Measurements from ENCODE around the gene ASB16.

The ASB16 gene

DNA sequence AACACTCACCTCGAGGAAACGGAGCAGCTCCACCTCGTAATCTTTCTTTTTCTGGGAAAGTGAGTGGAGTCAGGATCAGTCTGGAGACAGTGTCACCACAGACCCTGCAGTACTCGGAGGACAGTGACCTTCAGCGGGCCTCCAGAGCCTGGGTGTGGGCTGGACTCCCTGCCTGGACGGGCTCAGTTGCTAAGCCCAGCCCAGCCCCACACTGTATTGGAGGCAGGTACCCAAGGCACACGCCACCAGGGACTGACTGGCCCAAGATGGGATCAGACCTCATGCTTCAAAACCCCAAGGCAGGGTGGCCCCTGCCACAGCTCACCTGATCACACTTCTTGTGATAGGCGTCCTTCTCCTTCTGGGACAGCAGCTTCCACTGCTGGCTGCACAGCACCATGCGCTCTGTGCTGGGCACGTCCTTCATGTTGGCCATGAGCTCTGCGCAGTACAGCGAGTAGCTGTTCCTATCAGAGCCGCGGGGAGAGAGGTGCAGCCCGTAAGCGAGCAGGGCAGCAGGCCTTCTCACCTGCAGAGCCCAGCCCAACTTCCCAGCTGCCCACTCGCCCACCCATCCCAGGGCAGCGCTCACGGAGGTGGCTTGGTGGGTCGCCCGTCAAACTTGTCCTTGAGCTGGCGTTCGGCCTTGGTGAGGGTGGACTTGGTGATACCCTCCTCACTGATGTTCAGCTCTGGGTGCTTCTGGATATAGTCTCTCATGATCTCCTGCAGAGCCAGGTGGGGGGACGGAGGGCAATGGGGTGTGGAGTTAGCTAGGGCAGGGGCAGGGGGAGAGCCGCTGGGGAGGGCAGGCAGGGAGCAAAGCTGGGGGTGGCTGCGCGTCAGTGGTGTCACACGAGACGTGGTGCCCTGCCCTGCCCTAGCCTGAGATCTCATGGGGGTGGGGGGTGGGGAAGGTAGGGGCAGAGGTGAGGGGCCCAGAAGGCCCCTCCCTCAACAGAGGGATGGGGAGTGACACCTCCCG lies 41.1 kb downstream of the ASB16 start:
- no peak for DNase-seq

DNA sequence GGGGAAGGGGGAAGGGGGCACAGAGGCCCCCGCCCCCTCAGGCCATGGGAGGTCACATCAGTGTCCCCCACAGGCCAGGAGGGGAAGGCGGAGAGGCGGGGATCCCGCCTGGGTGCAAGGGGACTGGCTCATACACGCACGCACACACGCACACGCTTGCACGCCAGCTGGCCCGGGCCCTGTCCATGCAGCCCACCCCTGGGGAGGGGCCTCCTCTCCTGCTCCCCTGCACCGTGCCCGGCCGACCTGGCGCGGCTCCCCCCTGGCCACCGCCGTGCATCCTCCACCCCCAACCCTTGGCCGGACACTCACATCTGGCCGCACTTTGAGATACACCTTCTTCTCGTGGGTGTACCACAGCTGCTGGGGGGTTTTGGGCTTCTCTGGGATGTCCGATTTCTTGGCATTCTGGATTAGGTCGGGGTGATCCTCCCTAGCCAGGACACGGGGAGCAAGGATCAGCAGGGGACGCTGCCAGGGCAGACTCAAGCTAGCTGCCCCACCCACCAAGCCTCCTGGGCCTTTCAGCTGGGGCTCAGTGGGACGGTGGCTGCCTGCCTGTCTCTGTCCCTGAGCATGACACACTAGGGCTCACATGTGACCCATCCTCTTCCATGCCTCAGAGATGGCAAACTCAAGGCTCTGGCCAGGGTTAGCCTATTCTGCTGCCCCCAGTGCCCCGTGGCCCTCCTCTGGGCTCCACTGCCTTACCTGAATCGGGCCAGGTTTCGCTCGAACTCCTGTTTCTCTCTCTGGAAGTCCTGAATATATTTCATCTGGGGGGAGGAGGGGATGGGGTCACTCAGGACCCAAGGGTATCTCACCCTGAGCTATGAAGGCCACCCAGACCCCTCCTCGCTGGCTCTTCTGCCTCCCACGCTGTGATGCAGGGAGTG lies 42.3 kb downstream of the ASB16 start:
- no peak for DNase-seq

DNA sequence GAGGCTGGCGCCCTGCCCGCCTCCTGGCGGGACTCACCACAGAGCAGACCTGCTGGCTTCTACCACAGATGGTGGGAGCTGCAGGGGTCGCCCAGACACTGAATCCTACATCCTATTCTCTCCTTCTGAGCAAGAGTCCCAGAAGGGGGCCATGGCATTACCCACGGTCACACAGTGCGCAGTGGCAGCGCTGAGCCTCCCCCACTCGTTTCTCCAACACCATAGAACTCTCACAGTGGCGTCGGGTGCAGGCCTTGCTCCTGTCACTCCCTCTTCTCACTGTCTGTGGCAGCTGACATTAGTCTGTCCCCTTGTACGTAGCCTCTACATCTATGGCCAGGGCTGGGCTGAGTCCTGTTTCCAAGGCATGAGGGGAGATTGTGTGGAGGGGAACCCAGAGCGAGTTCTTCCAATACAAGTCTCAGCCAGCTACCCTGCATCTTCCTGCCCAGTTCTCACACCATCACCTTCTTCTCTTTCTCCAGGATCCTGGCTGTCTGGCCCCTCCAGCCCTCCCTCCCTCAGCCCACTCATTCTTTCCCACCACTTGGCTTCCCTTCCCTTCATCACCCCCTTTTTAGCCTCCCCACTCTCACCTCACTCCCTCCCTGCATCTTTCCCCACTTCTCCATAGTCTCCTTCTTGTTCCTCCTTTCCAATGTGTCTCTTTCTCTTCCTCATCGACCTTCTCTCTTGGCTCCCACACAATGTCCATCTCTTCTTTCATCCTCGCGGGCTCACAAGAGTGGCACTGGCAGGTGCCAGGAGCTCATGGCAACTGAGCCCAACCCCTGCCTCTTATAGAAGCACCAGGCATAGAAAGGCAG lies 43.1 kb downstream of the ASB16 start:
- DNase-seq: no peak

DNA sequence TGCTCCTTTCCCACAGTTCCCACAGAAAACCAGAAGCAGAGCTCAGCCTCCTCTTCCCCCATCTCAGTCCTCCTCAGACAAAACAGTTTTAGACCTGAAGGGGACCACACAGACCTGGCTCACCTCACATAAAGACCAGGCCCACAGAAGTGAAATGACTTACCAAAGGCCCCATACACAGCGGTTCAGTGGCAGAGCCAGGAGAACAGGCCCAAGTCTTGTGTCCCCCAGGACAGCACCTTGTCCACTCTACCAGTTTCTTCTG lies 43.7 kb downstream of the ASB16 start:
- no peak for DNase-seq

DNA sequence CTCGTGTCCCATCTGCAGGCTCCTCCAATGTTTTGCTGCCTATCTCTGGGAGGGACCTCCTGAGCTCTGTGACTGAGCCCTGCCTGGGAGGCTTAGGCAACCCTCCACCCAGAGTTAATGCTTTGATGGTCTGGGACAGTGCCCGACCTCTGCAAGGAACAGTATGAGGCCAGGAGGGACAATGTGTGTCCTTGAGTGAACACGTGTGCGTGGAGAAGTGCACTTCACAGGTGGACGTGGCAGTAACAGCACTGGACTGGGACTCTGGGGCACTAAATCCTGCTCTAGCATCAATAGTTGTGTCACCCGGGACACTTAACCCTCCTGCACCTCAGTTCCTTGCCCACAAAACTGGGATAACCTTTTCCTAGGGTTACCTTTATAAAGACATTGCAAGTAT lies 44.4 kb downstream of the ASB16 start:
- no peak for DNase-seq

DNA sequence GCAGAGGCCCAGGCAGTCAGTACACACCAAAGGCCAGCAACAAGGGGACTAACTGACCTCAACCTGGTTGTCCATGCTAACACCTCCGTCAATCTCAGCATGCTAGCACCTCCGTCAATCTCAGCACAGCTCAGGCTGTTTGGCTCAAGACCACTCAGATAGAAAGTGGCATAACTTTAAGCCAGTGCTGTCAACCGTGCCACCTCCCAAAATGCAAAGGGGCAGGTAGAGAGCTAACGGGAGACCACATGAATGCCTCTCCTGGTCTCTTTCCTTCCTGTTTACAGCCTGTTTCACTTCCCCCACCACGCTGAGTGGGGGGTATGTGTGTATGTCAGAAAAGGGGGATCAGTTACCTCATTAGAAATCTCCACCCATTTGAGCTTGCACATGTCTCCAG lies 45.7 kb downstream of the ASB16 start:
- no peak for DNase-seq

DNA sequence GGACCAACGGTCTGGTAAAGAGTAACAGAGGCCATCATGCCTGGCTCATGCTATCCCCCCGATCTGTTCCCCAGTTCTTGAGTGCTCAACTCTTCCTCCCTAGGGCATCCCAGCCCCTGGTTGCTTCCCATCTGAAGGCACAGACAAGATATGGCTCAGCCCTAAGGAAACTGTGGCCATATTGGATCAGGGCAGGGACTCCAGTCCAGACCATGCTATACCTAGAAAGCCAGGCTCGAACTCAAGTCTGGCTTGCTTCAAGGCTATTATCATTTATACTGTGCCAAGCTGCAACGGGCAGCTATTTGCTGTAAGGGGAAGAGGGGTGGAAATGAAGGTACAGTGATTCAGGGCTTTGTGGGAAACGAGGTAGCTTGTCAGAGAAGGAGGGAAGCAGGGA lies 46.2 kb downstream of the ASB16 start:
- no peak for DNase-seq

DNA sequence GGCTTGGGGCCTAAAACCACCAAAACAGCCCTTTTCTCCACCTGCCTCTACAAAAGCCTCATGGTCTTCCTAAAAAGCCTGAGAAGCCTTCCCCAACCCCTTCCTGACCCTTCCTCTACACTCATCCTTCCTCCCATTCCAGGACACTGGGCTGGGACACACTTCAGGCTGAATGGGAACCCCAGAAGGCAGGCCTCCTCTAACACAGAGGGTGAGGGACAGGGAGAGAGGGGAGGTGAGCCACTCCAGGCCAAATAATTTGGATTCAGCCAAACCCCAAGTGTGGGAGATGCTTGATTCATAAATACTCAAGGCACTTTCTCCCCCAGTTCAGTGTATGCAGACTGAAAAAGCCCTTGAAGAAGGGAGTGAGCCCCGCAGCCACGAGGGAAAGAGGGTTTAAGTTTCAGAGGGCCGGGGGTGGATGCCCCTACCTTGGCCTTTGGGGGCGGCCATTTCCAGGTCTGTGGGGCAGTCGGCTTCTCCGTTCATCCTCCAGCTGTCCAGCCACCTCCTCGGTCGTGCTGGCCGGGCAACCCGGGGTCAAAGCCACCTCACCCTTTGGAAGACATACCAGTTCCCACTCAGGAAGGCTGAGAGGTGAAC lies 47.3 kb downstream of the ASB16 start:
- no peak for DNase-seq

DNA sequence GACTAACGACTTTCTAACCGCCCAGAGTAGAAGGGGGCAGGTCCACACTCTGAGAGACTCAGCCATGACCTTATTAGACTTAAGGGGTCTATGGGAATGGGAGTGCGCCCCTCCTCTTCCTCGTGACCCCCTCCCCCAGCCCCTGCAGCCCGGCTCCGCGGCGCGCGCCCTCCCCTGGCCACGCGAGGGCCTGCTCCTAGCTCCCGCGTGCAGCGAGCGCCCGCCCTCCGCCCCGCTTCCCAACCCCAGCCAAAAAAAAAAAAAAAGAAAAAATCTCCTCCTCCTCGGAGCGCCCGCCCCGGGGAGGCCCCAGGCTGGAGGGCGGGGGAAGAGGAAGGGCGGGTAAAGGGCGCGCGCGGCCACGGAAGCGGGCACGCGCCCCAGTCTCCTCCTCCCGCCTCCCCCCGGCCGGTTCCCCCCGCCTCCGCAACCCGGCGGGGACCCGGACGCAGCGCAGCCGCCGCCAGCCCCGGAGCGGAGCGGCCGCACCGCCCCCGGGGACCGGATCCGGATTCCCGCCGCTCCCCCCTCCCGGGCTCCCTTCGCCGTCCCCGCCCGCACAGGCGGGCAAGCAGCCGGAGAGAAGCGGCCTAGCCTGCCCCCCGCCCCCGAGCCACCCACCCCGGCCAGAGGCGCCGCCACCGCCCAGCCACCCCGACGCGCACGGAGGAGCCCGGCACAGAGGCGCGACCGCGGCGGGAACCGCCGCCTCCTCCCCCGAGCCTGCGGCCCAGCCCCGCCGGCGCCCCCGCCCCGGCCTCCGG lies 48.0 kb downstream of the ASB16 start:
- peak; percentile 89 for DNase-seq

DNA sequence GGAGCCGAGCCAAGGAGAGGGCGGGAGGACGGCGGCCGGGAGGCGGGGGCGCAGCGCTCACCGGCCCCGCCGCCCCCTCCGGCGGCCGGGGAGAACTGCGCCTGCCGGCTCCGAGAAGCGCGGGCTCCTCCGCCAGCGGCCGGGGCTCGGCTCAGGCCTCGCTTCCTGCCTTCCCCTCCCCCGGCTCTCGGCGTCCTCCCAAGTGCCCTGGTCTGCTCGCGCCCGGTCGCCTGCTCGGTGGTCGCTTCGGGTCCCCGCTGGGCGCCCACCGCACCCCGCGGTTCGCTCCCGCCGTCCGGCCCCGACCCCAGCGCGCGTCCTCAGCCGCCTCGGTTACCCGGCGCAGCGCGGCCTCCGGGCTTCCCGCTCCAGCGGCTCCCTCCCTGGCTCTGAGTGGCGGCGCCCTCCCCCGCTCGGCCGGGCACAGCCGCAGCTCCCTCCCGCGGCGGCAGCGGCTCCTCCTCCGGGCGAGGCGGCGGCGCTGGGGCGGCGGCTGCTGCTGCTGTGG lies 48.7 kb downstream of the ASB16 start:
- DNase-seq: peak; percentile 28

DNA sequence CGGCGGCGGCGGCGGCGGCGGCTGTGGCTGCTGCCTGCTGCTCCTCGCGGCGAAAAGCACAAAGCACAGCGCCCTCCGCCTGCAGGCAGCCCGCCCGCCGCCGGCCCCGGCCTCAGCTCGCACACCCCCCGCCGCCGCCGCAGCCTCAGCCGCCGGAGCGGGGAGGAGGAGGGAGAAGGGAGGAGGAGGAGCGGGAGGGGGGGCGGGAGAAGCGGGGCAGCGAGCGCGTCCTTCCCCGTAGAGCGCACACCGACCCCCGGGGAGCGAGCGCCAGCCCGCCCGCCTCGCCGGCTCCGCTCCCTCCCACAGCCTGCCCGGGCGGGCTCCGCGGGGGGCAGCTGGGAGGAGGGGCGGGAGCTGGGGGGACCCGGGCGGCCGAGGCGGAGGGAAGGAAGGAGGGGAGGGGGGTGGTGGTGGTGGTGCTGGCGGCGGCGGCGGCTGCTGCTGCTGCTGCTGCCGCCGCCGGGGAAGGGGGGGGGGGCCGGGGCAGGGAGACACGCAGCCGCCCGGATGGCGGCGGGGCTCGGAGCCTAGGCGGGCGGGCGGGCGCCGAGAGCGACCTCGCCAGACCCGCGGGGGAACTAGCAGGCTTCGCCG lies 49.2 kb downstream of the ASB16 start, which contains the start of gene UBTF:
TSS of gene UBTF (minus strand) at position 60 of the 597 bp plus-strand sequence. CDS start 1,446 bp downstream, outside the sequence.
- DNase-seq: peak; percentile 32

DNA sequence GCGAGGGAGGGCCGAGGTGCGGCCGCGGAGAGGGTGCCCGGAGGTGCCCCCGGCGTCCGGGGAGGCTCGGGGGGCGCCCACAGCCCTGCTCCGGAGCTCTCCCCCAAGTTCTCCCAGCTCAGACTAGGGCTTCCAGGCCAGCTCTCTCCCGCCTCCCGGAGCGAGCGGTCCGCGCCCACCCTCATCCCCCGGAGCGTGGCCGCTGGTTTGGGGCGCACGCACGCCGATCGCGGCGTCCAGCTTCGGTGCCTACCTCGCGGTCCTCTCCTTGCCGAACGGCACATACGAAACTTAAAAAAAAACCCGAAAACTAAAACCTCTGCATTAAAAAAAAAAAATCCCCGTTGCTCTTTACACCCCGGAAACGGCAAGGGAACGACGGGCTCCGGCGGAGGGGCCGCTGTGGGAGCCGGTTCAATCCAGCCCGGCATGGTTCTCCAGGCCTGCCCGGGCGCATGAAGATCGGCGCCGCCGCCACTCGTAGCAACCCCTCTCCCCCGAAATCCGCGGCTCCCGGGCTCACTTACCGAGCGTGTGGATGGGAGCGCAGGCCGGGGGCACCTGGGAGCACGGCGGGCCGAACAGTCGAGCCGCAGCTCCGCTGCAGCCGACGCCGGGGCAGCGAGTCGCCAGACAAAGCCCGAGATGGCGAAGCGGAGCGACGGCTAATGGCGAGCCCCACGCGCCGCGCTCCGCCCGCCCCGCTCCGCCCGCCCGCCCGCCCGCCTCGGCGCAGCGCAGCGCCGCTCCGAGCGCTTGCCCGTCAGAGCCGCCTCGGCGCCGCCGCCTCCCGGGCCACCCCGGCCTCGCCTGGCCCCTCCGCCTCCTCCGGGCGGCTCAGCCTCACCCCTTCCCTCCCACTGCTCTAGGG lies 49.9 kb downstream of the ASB16 start:
- no peak for DNase-seq

DNA sequence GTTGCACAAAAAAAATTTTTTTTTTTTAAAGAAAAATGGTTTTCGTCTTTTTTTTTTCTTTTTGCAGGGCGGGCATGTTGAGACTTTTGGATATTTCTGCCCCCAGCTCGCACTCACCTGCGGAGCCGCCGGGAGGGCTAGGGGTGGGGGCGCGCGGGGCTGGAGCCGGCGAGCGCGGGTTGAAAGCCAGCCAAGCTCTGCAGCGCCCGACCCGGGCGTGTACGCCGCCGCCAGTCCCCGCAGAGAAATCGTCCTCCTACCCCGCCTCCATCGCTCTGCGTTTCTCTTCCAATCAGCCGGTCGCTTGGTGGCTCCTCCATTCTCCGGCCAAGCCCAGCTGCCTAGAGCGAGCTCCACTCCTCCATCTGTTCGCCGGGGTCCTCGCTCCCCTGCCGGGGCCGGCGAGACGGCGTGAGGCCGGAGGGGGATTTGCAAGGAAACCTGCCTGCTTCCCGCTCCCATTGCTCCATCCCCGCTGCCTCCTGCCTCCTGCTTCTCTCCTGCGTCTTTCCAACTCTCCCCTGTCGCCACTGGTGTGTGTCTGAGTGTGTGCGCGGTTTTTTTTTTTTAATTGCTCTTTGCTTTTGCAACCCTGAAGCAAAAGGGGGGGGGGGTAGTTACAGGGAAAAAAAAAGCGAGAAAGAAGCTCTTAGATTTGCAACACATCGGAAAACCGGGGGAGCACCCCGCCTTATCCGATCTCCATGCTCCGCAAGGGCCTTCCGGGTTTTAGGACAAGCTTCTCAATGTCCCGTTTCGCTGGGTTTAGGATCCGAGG lies 50.8 kb downstream of the ASB16 start:
- peak; percentile 77 for DNase-seq

DNA sequence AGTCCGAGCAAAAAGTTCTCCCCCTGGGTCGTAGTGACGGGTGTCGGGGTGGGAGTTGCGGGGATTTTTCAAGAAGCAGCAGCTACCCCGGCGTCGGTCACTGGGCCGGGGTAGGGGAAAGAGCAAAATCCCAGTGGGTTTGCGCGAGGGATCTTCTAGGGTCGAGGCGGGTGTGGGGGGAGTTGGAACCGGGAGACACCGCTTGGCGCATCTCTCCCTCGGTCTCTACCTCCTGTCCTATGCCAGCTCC lies 51.3 kb downstream of the ASB16 start:
- DNase-seq: no peak

DNA sequence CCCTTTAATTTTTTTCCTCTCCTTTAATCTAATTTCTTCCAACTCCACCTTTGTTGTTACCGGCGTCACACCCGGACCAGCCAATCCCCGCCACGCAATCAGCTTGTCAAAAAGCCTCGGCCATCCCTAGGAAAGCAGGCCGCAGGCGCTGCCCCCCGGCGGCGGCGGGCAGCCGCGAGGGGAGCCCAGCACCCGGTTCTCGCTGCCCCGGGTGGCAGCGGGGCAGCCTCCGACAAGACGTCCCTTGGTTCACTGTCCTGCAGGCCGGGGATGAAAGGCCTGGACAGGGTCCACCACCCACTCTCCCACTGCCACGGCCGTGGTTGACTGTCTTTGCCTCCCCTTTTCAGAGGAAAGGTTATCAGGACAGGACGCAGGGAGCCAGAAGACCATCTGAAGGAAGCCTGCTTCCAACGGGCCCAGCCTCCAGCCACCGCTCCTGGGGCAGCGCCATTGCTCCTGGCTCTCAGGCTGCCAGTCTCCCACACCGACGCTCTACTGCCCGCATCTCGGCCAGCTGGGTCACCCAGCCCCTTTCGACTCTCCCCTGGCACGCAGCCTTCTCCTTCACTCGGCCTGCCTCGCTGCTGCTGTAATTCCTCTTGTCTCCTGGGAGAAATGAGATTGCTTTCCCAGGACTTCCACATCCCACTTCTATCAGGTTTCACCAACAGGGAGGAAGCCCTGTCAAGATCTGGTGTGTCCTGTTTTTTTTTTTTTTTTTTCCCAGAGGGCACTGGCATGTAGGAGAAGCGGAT lies 51.8 kb downstream of the ASB16 start:
- DNase-seq: peak; percentile 86

DNA sequence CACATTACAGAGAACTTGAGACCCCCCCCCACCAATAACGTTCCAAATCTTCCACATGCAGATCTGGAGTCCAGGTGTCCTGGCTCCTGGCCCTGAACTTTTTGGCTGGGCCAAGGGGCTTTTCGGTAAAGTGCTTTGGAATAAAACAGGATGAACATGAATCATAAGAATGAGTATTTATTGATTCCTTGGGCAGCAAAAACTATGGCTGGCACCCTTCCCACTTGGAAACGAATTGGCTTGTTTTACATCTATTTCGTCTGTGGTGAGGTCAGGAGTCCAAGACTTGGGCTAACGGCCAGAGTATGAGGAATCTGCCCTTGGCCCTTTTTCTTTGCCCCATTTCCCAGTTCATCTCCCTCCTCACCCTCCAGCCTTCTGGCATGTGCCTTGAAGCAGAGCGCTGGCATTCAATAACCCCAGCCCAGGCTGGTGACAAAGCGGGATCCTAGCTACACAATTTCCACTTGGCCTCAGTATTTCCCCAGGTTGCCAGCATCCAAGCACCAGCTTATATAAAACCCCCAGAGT lies 53.1 kb downstream of the ASB16 start:
- no peak for DNase-seq

All from NCI-H2227 treated with DMSO at 0.1 percent for 48 hours (cell line).